HCT116 (cell line): ENCODE measurements around the gene STAT4.

Source experiments
- EGR1 ChIP-seq: IDR thresholded peaks from 2 replicates; pipeline ENCODE4 v1.6.1; 2012; ENCODE audit warnings: low read depth
- POLR2A ChIP-seq: IDR thresholded peaks from 2 replicates; pipeline ENCODE4 v1.7.0; 2011; ENCODE audit warnings: borderline replicate concordance; ENCODE audit not compliant: insufficient read depth, insufficient read length; ENCODE audit errors: extremely low read depth
- POLR2AphosphoS5 ChIP-seq: IDR thresholded peaks from 2 replicates; pipeline ENCODE4 v1.6.1; 2011; ENCODE audit warnings: mild to moderate bottlenecking, low read depth, low read length, moderate library complexity
- TCF7L2 ChIP-seq: IDR thresholded peaks from 2 replicates; pipeline ENCODE4 v1.7.0; 2011; ENCODE audit warnings: borderline replicate concordance, inconsistent platforms; ENCODE audit not compliant: insufficient read depth, insufficient read length; ENCODE audit errors: extremely low read depth
- TF ChIP-seq, protein P1 (sequence below), 3 experiments: fragments of 200-600 bp in 1 of 3; sonication (generic) in 1 of 3; IDR thresholded peaks in 2 of 3; conservative IDR thresholded peaks in 1 of 3; 2 replicates each; pipeline ENCODE4 v1.5.1; 2012 to 2017; ENCODE audit warnings: low read depth in 2 of 3, low read length in 2 of 3, antibody characterized with exemption in 1 of 3, borderline replicate concordance in 1 of 3, control low read depth in 1 of 3, mild to moderate bottlenecking in 1 of 3, mixed read lengths in 1 of 3, mixed run types in 1 of 3, moderate library complexity in 1 of 3; ENCODE audit not compliant: insufficient read depth in 1 of 3

DNA sequence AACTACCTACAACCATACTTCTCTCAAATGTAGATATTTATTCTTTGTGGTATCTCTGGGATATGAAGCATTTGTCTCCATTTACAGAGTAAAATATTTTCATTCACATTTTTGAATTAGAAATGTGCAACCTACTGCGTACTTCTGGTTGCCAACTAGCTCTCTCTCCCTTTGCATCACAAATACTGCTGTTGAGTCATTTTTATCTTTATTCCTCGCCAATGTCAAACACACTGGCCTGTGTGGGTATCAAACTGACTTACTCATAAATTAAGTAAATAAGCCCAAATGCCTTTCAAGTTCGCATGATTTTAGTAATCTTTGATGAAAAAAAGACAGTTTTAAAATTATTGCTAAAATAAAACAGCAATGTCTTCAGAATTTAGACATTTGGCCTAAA, 67.3 kb downstream of the STAT4 start:
- TF ChIP-seq TCF7L2 (no peak), EGR1 (no peak), POLR2A (no peak), POLR2AphosphoS5 (no peak)
- TF ChIP-seq, protein P1, sequence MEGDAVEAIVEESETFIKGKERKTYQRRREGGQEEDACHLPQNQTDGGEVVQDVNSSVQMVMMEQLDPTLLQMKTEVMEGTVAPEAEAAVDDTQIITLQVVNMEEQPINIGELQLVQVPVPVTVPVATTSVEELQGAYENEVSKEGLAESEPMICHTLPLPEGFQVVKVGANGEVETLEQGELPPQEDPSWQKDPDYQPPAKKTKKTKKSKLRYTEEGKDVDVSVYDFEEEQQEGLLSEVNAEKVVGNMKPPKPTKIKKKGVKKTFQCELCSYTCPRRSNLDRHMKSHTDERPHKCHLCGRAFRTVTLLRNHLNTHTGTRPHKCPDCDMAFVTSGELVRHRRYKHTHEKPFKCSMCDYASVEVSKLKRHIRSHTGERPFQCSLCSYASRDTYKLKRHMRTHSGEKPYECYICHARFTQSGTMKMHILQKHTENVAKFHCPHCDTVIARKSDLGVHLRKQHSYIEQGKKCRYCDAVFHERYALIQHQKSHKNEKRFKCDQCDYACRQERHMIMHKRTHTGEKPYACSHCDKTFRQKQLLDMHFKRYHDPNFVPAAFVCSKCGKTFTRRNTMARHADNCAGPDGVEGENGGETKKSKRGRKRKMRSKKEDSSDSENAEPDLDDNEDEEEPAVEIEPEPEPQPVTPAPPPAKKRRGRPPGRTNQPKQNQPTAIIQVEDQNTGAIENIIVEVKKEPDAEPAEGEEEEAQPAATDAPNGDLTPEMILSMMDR (IDR thresholded peaks at IDR 0.05 in 2 of 3, conservative IDR thresholded peaks at IDR 0.05 in 1 of 3; ENCODE audit: borderline replicate concordance in 1 of 3, insufficient read depth in 1 of 3, low read depth in 2 of 3, low read length in 2 of 3) = no peak
